NCI-H128 (cell line): Measurements from ENCODE around the gene CMKLR1.

Experiments used
- DNase-seq: peaks from one replicate; lab custom pipeline; 2025; ENCODE audit not compliant: unreplicated experiment; lab: John Stamatoyannopoulos, UW

The CMKLR1 gene

GRCh38 chr12:108317308-108318234 is 21.5 kb downstream of the CMKLR1 start:
- no peak for DNase-seq

GRCh38 chr12:108316176-108317086 is 22.7 kb downstream of the CMKLR1 start:
- no peak for DNase-seq

DNA sequence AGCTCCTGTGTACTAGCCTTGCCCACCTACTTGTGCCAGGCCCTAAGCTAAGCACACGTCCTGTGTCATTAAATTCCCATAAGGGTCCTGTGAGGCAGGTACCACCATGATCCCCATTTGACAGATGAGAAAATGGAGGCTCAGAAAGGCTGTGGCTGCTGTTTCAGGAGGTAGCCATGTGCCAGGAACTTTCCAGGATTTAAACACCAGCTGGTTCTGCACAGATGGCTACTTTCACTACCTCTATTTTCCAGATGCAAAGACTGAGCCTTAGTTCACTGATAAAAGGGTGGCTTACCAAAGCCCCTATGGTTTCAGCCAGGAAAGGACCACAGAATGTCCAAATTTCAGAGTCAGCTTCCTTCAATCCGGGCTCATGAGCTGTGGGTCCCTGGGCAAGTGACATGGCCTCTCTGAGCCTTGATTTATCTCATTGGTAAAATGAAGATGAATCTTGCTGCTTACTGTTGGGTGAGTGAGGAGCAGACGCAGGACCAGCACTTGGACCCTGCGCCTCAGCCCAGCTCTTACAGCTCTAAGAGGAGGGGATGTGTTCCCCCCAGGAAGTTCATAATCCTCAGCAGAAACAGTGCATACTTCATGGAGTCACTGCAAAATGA is 23.5 kb downstream of the CMKLR1 start:
- DNase-seq = no peak

DNA sequence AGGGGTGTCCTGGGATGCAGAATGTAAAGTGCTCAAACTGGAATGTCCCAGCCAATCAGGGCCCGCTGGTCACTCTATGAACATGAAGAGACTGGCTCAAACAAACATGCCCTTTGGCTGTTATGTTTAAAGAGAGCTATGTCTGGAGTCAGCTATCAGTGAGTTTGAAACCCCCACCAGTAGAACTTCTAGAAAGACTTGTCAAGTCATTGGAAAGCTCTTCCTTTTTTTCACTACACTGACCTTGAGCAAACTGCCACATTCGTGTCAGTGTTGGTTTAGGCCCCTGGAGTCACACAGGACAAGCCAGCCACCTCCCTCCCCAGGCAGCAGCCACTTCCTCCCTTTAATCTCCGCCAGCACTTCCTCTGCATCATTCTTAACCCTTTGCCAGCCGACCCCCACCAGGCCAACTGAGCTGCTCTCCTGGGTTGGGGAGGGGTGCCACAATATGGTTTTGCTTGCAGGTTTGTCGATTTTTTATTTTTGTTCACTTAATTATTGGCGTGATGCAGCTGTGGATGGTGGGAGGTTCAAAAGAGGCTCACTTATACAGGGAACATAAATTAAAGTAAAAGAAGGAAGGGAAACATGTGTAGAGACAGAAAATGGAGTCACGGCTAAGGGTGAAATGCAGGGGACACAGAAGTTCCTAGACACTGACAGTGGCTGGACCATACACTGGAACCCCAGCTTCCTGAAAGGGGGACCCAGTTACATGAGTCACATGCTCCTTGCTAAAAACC is 25.3 kb downstream of the CMKLR1 start:
- no peak for DNase-seq

DNA sequence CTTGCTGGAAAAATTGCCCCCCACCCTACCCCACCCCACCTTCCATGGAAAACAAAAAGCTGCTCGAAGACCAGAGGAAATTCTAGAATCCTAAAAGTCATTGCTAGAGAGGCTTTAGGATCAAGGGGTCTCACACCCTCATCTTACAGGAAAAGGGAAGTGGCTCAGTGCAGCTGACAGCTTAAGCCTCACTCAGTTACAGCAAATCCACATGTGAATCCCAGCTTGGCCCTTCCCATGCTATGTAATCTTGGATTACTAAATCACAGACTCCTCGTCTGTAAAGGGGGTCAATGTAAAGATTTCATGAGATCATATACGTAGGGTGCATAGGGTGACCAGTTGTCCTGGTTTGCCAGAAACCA is 25.9 kb downstream of the CMKLR1 start:
- DNase-seq = no peak

- DNase-seq = no peak
Measured at GRCh38 chr12:108312693-108313189, 26.4 kb downstream of the CMKLR1 start.

GRCh38 chr12:108312073-108312659 is 26.9 kb downstream of the CMKLR1 start:
- no peak for DNase-seq

DNA sequence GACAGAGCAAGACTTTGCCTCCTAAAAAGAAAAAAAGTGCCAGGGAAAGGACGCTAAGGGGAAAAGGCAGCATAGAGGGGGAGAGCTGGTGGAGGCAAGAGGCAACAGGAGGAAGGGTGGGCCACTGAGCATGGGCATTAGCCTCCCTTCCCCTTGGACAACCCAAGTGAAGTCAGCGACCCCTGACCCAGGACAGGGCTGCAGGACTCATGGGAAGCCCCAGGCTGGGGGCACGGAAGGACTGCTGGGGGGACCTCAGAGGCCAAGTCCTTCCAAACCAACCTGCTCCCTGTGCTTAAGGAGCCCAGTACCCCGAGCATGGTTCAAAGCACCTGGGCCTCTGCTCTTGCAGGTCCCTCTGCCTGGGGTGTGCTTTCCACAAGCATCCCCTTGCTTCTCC is 27.5 kb downstream of the CMKLR1 start:
- no peak for DNase-seq

DNA sequence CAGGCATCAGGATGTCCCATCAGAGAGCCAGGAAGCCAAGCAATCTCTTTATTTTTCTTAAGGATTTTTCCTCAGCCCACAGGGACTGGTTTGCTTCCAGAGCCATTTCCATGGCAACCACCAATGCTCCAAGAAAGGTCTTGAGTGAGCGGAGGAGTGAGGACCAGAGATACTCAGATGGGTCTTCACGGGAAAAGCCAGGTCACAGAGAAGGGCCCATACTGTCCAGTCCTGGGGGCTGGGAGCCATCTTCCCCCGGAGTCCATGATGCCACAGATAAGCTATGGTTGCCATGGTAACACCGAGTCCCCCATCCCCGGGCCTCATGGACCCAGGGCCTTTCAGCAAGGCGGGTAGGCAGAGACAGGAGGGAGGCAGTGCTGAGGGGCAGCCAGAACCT is 28.6 kb downstream of the CMKLR1 start:
- no peak for DNase-seq

GRCh38 chr12:108309674-108310312 is 29.3 kb downstream of the CMKLR1 start:
- no peak for DNase-seq

GRCh38 chr12:108308395-108309085 is 30.6 kb downstream of the CMKLR1 start:
- DNase-seq = no peak

GRCh38 chr12:108307006-108307405 is 32.1 kb downstream of the CMKLR1 start:
- no peak for DNase-seq

DNA sequence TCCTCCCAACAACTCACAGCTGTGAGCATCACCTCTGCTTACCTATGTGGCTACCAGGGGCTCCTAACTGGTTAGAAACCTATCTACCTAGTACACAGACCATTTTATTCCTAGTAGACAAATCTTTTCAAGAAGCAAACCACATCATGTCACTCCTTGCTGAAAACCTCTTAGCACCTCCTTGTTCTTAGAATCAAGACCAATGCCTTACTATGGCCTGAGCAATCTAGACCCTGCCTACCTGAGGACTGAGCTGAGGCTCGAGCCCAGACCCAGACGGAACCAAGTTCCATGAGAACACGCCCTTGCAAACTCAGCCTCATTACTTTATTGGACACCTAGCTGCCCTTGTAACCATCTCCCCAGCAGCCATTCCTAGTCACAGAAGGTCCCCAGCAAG is 32.6 kb downstream of the CMKLR1 start:
- no peak for DNase-seq

- no peak for DNase-seq
Measured at GRCh38 chr12:108305991-108306501, 33.1 kb downstream of the CMKLR1 start.

DNA sequence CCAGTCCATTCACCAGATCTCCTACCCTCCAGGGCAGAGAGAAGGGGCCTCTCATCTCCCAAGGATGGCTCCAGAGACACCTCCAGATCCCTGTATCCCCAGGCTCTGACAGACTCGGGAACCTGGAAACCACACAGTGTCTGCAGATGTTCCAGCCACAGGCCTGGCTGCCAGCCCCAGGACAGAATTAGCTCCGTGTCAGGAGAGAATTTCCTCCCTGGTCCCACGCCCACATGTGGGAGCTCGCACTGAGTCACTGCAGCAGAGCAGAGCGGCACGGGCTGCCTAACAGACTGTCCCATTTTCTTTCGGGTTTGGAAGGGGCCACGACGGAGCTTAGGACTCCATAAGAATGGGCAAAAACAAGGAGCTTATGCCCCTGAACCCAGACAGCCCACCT is 33.6 kb downstream of the CMKLR1 start:
- no peak for DNase-seq

- DNase-seq = no peak
Measured at GRCh38 chr12:108304633-108305032, 34.5 kb downstream of the CMKLR1 start.

- no peak for DNase-seq
Measured at GRCh38 chr12:108303703-108304102, 35.4 kb downstream of the CMKLR1 start.

DNA sequence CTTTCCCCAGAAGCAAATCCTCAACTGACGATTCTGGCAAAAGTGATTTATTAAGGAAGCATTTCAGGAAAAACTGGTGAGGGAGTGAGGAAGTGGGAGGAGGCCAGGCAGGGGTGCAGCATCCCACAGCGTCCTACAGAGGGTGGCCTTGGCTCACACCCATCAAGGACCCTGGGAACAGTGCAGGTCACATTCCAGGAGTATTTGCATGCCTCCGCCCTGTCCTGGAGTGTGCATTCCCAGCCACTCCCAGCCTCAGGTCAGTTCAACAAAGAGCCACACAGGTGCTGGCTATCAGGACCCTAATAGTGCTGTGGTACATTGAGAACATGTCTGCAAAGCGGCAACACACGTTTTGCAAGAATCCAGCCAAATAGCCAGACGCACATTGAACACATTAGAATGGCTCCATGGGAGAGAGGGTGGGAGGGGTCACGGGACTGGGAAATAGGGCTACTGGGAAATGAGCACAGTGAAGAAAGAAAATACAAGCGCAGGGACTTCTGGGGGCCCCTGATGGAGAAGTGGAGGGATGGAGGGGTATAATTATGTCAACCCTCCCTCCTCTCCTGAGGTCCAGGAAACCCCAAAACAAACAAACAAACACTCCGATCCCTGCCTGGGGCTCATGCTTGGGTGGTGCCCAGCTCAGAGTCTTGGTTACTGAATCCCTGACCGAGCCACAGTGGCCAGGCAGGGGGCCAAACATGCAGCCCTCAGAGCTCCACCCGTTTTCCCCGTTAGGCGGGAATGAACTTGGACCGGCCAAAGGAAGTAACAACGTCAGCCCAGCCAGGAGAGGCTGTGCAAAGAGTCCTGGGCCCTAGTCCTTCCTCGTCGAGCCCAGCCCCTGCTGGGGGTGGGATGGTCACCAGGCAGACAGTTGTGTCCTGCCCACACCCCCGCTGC is 36.5 kb downstream of the CMKLR1 start:
- no peak for DNase-seq
